Inferior parietal cortex (tissue), 1 donor: ENCODE measurements around the gene PRODH.
"Not testable (repeated sequence)": the region's sequence is repeated elsewhere in the genome, so short reads cannot be mapped to it uniquely, and the experiment has no call there.

Experiments used
- DNase-seq: peaks from one replicate; pipeline ENCODE4 v3.0.0-alpha.2; 2016; ENCODE audit errors: extremely low spot score

PRODH gene

GRCh38 chr22:18935889-18936529 is at the start of gene PRODH:
PRODH (minus strand) TSS chr22:18936293; CDS start chr22:18936287, 6 bp downstream.
- no peak for DNase-seq

GRCh38 chr22:18985780-18986179 is 49.7 kb upstream of the PRODH start:
- no peak for DNase-seq

- no peak for DNase-seq
Measured at GRCh38 chr22:18984564-18984963, 48.5 kb upstream of the PRODH start.

GRCh38 chr22:18983120-18983651 is 47.1 kb upstream of the PRODH start:
- DNase-seq = no peak

GRCh38 chr22:18980829-18981228 is 44.7 kb upstream of the PRODH start:
- DNase-seq = no peak

- DNase-seq = no peak
Measured at GRCh38 chr22:18979957-18980356, 43.9 kb upstream of the PRODH start.

- no peak for DNase-seq
Measured at GRCh38 chr22:18978506-18978905, 42.4 kb upstream of the PRODH start.

- no peak for DNase-seq
Measured at GRCh38 chr22:18977824-18978425, 41.8 kb upstream of the PRODH start.

- DNase-seq = no peak
Measured at GRCh38 chr22:18976197-18976751, 40.2 kb upstream of the PRODH start.

GRCh38 chr22:18975434-18976196 is 39.5 kb upstream of the PRODH start:
- DNase-seq = no peak

- DNase-seq = no peak
Measured at GRCh38 chr22:18974477-18975180, 38.5 kb upstream of the PRODH start.

- DNase-seq = no peak
Measured at GRCh38 chr22:18973264-18974031, 37.4 kb upstream of the PRODH start.

- DNase-seq = not testable (repeated sequence)
Measured at GRCh38 chr22:18972591-18972990, 36.5 kb upstream of the PRODH start.

GRCh38 chr22:18972029-18972428 is 35.9 kb upstream of the PRODH start:
- DNase-seq = not testable (repeated sequence)

- no peak for DNase-seq
Measured at GRCh38 chr22:18971321-18971751, 35.2 kb upstream of the PRODH start.

GRCh38 chr22:18970948-18971315 is 34.8 kb upstream of the PRODH start:
- no peak for DNase-seq

- DNase-seq = no peak
Measured at GRCh38 chr22:18970176-18970947, 34.3 kb upstream of the PRODH start.

GRCh38 chr22:18969158-18969942 is 33.3 kb upstream of the PRODH start:
- not testable (repeated sequence) for DNase-seq

GRCh38 chr22:18968011-18968749 is 32.1 kb upstream of the PRODH start:
- DNase-seq = no peak
